Cardiac ventricle fibroblast (primary cell): ENCODE data around the gene TMEM156. TPM values are rescaled to one million over a fixed set of nuclear protein-coding genes. Genes with fewer than 3 reads are reported as not detected.

Source experiments
- total RNA-seq: library from RNA; depleted of rRNA; stranded (reverse); fragments of >200 nt; gene quantifications from 2 replicates; pipeline ENCODE4 v1.2.3, GENCODE V29; 2015

Gene TMEM156, protein sequence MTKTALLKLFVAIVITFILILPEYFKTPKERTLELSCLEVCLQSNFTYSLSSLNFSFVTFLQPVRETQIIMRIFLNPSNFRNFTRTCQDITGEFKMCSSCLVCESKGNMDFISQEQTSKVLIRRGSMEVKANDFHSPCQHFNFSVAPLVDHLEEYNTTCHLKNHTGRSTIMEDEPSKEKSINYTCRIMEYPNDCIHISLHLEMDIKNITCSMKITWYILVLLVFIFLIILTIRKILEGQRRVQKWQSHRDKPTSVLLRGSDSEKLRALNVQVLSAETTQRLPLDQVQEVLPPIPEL
- 0.49 TPM in 1 of 2 replicates, not detected in the other for total RNA-seq

GRCh38 chr4:39032218-39033085 is at the start of gene TMEM156:
Gene TMEM156 (minus strand): TSS chr4:39032409. CDS start chr4:39032313, 96 bp downstream.

DNA sequence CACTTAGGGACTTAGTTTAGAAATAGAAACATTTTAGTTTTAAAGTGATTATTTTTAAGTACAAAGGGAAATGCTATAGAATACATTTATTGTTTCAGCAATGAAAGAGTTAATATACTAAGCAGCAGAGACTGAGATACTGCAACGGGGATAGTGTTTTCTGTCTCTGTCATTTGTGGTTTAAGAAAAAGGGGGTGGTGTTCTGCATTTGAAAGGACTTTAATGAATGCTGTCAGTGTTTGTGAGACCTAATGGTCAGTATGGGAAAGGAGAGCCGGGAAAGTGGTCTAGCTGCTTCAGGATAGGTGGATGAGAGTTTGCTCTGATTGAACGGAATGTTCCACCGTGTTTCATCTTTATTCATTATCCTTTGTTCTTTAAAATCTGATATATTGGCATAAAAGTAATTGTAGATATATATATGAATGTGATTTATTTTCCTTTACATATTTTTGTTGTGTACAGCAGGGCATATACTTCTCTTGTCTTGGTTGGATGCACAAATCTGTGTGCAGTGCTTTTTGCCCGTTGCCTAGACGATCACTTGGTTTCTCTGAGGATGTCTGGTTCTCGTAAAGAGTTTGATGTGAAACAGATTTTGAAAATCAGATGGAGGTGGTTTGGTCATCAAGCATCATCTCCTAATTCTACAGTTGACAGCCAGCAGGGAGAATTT is 30.0 kb upstream of the TMEM156 start, which contains the start of gene KLHL5:
KLHL5 (plus strand) TSS at position 139 of the 676 bp plus-strand sequence; CDS start at position 560, 421 bp downstream.

Other genes with a start within 250 kb of the TMEM156 start
- not detected in 2 replicates for gene TLR10, start 249.4 kb downstream of the TMEM156 start, total RNA-seq
- gene TLR1, start 227.6 kb downstream of the TMEM156 start, total RNA-seq = 3.6 and 3.9 TPM in 2 replicates
- 2.0 and 2.7 TPM in 2 replicates for gene TLR6, start 175.6 kb downstream of the TMEM156 start, total RNA-seq
- 185 and 211 TPM in 2 replicates for gene FAM114A1, start 164.6 kb downstream of the TMEM156 start, total RNA-seq
- gene KLHL5, start 29.8 kb upstream of the TMEM156 start, total RNA-seq = 26.8 and 31.6 TPM in 2 replicates
- 24.1 and 32.4 TPM in 2 replicates for gene WDR19, start 150.1 kb upstream of the TMEM156 start, total RNA-seq